Kidney epithelial cell (primary cell): ENCODE data around the gene R3HDM1. TPM values are rescaled to one million over a fixed set of nuclear protein-coding genes. Genes with fewer than 3 reads are reported as not detected.

Experiments
- DNase-seq: peaks from one replicate; pipeline ENCODE4 v3.0.0-alpha.2; 2010; ENCODE audit warnings: low read depth
- H3K27me3 ChIP-seq: 2 replicates; pipeline ENCODE4 v1.6.0; 2011; ENCODE audit warnings: low read length; ENCODE audit not compliant: control insufficient read depth, insufficient read depth
- H3K36me3 ChIP-seq: 2 replicates; pipeline ENCODE4 v1.5.1; 2011; ENCODE audit warnings: low read length; ENCODE audit not compliant: control insufficient read depth, insufficient read depth
- H3K4me3 ChIP-seq: 2 replicates; pipeline ENCODE4 v1.5.1; 2011; ENCODE audit warnings: low read depth, mild to moderate bottlenecking, control low read depth, low read length
- CTCF ChIP-seq: IDR thresholded peaks from 2 replicates; pipeline ENCODE4 v1.5.1; 2011; ENCODE audit warnings: mild to moderate bottlenecking, moderate library complexity, low read length, control low read depth, inconsistent platforms; ENCODE audit not compliant: insufficient read depth, poor library complexity, severe bottlenecking
- total RNA-seq: library from RNA; depleted of rRNA; stranded (reverse); fragments of >200 nt; gene quantifications from 2 replicates; pipeline ENCODE4 v1.2.3, GENCODE V29; 2015

Gene R3HDM1
- total RNA-seq, 1 donor from 2014 or later, result 12.7 TPM

- no peak overlapping the region for H3K4me3 ChIP-seq
- H3K36me3 ChIP-seq, result no peaks in the 10 kb centered on the region
- H3K27me3 ChIP-seq, result no peaks in the 10 kb centered on the region
- DNase-seq, result no peak
- no peak for TF ChIP-seq CTCF
These were observed 50.0 kb downstream of the R3HDM1 start for GRCh38 chr2:135581282-135581681.

GRCh38 chr2:135582383-135582782, 51.1 kb downstream of the R3HDM1 start:
- no peaks in the 10 kb centered on the region for H3K36me3 ChIP-seq
- no peak for DNase-seq

GRCh38 chr2:135585586-135585985, 54.3 kb downstream of the R3HDM1 start:
- TF ChIP-seq CTCF, result no peak
- no peak for DNase-seq
- Histone ChIP-seq H3K4me3 (no peak overlapping the region), H3K27me3 (no peaks in the 10 kb centered on the region), H3K36me3 (no peaks in the 10 kb centered on the region)

More at GRCh38 chr2:135582383-135582782, 51.1 kb downstream of the R3HDM1 start:
- no peak for TF ChIP-seq CTCF
- Histone ChIP-seq H3K27me3 (no peaks in the 10 kb centered on the region), H3K4me3 (no peak overlapping the region)

GRCh38 chr2:135586148-135586547, 54.9 kb downstream of the R3HDM1 start:
- Histone ChIP-seq H3K4me3 (no peak overlapping the region), H3K27me3 (no peaks in the 10 kb centered on the region), H3K36me3 (no peaks in the 10 kb centered on the region)
- TF ChIP-seq CTCF, result no peak
- DNase-seq, result no peak

- H3K4me3 ChIP-seq, result no peak overlapping the region
- no peaks in the 10 kb centered on the region for H3K27me3 ChIP-seq
- no peak for DNase-seq
- TF ChIP-seq CTCF, result no peak
- H3K36me3 ChIP-seq, result no peaks in the 10 kb centered on the region
These were observed 56.7 kb downstream of the R3HDM1 start for GRCh38 chr2:135587958-135588357.

- Histone ChIP-seq H3K27me3 (no peaks in the 10 kb centered on the region), H3K36me3 (no peaks in the 10 kb centered on the region), H3K4me3 (no peak overlapping the region)
- TF ChIP-seq CTCF, result no peak
- no peak for DNase-seq
These were observed 59.5 kb downstream of the R3HDM1 start for GRCh38 chr2:135590619-135591260.
